Transverse colon (tissue), 4 donors: Measurements from ENCODE around the gene CFAP206. TPM values are rescaled to one million over a fixed set of nuclear protein-coding genes. Genes with fewer than 3 reads are reported as not detected.
A peak's percentile ranks its signal among the peaks of the same experiment; 100 is the strongest.

Source experiments
- DNase-seq: peaks from one replicate; pipeline ENCODE4 v3.0.0-alpha.2; 2019
- H3K27ac ChIP-seq, 4 donors: fragments of 200-600 bp; sonication (generic); 2 replicates each; pipeline ENCODE4 v1.5.1; 2016 to 2018; ENCODE audit warnings: inconsistent platforms in 4 of 4
- H3K27me3 ChIP-seq: fragments of 200-600 bp; sonication (generic); 2 replicates; pipeline ENCODE4 v1.5.1; 2017; ENCODE audit warnings: inconsistent platforms
- H3K36me3 ChIP-seq, 4 donors: fragments of 200-600 bp; sonication (generic); 2 replicates each; pipeline ENCODE4 v1.5.1; 2017 to 2019; ENCODE audit warnings: inconsistent platforms in 4 of 4
- H3K4me1 ChIP-seq, 4 donors: fragments of 200-600 bp; sonication (generic); 2 replicates each; pipeline ENCODE4 v1.5.1; 2017 to 2020; ENCODE audit warnings: inconsistent platforms in 4 of 4
- H3K4me3 ChIP-seq, 4 donors: fragments of 200-600 bp; sonication (generic); 1 replicate in 1 of 4; 2 replicates in 3 of 4; pipeline versions ENCODE4 v1.5.1 to v1.6.1; 2017 to 2019; ENCODE audit warnings: inconsistent platforms in 4 of 4
- H3K9me3 ChIP-seq, 2 donors: fragments of 200-600 bp; sonication (generic); 2 replicates each; pipeline ENCODE4 v1.5.1; 2017 to 2019; ENCODE audit warnings: inconsistent platforms in 2 of 2
- EP300 ChIP-seq: sonication (generic); formaldehyde crosslinking; IDR thresholded peaks from one replicate; pipeline ENCODE4 v1.6.1; 2017; ENCODE audit warnings: antibody characterized with exemption, low read depth
- POLR2A ChIP-seq: fragments of 450-650 bp; IDR thresholded peaks from one replicate; pipeline ENCODE4 v1.6.1; 2016; ENCODE audit warnings: antibody characterized with exemption, mild to moderate bottlenecking, moderate library complexity
- POLR2AphosphoS5 ChIP-seq, 3 donors: sonication (generic); formaldehyde crosslinking; IDR thresholded peaks; one replicate each; pipeline ENCODE4 v1.6.1; 2016; ENCODE audit warnings: antibody characterized with exemption in 3 of 3
- WGBS, 2 donors: methylation state at CpG; one replicate each; pipeline ENCODE4 v1.1.5; 2018; ENCODE audit warnings: low coverage in 1 of 2; 5-methylcytosine and 5-hydroxymethylcytosine counted together
- in situ Hi-C, 4 donors: fragments of 200-750 bp; cut with MboI; loops; one replicate each; pipeline versions ENCODE4 v1.15.0 to v1.15.1; 2017; ENCODE audit warnings: low sequenced_read_pairs in 3 of 4, low pct_ligation_motif_present in 1 of 4, low pct_unique_long_range_greater_than_20kb in 1 of 4
- intact Hi-C: fragments of 100-400 bp; cut with DNase I; formaldehyde crosslinking; loops from one replicate; pipeline ENCODE4 v1.15.1; 2023; ENCODE audit warnings: low total_unique reads
- total RNA-seq, 4 donors: library from RNA; depleted of rRNA; stranded (reverse); fragments of >200 nt; gene quantifications; one replicate each; pipeline ENCODE4 v1.1.0, GENCODE V29; 2016
- TF ChIP-seq, protein P1 (sequence below), 5 experiments: fragments of 200-600 bp in 3 of 5; fragments of 450-650 bp in 2 of 5; sonication (generic) in 3 of 5; IDR thresholded peaks; 1 replicate in 2 of 5; 2 replicates in 3 of 5; pipeline ENCODE4 v1.5.1; 2016 to 2017; ENCODE audit warnings: antibody characterized with exemption in 5 of 5, inconsistent platforms in 3 of 5, mild to moderate bottlenecking in 2 of 5, moderate library complexity in 1 of 5

Gene CFAP206
- total RNA-seq, 4 donors from 2014 or later: not detected

DNA sequence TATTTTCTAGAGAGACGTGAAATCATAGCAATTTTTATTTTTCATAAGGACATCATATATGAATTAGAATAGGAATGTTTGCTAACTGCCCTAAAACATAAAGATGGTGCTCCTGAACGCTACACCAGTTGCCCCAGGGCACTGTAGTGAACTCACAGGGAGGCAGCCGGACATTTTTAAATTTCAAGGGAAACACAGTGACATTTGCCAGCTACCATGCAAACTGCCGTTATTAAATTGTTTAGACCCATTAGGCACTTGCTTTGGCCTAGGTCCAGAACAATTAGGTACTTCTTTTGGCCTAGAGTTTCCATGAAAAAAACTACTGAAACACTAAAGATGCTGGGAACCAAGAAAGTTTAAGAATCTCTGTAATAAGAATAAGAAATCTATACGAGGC, 24.9 kb upstream of the CFAP206 start:
- Histone ChIP-seq H3K9me3 (no peaks in the 10 kb centered on the region), H3K27me3 (no peaks in the 10 kb centered on the region), H3K27ac (no peak overlapping the region), H3K4me1 (no peaks in the 10 kb centered on the region), H3K36me3 (no peaks in the 10 kb centered on the region), H3K4me3 (no peak overlapping the region)
- DNase-seq: no peak
- 76 to 90% methylated on average over 3 to 5 of the region's 5 CpGs for WGBS, 2 donors
- intact Hi-C loops (no loop called here), in situ Hi-C loops (no loop called here)
- TF ChIP-seq, protein P1, sequence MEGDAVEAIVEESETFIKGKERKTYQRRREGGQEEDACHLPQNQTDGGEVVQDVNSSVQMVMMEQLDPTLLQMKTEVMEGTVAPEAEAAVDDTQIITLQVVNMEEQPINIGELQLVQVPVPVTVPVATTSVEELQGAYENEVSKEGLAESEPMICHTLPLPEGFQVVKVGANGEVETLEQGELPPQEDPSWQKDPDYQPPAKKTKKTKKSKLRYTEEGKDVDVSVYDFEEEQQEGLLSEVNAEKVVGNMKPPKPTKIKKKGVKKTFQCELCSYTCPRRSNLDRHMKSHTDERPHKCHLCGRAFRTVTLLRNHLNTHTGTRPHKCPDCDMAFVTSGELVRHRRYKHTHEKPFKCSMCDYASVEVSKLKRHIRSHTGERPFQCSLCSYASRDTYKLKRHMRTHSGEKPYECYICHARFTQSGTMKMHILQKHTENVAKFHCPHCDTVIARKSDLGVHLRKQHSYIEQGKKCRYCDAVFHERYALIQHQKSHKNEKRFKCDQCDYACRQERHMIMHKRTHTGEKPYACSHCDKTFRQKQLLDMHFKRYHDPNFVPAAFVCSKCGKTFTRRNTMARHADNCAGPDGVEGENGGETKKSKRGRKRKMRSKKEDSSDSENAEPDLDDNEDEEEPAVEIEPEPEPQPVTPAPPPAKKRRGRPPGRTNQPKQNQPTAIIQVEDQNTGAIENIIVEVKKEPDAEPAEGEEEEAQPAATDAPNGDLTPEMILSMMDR (IDR thresholded peaks at IDR 0.05): no peak
- no peak for TF ChIP-seq POLR2AphosphoS5 (IDR thresholded peaks at IDR 0.05)
- TF ChIP-seq POLR2A: no peak
- TF ChIP-seq EP300: no peak

DNA sequence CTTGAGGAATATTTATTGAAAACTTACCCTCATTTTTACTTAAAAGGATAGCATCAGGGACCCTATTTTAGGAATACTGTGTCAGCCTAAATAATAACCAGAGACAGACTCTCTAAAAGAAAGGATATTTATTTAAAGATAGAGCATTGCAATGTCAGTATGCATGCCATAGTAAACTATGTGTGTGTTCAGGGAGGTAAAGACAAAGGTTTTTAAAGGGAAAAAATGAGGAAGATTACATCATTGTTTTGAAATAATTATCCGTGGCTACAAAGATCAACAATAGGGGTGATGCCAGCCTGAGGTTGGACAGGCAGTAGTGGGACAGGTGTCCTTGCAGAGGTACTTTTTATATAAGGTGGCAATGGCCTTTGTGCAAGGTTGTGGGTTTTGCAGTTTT, 23.7 kb upstream of the CFAP206 start:
- TF ChIP-seq EP300 (no peak), POLR2AphosphoS5 (IDR thresholded peaks at IDR 0.05) (no peak)
- TF ChIP-seq, protein P1 (IDR thresholded peaks at IDR 0.05): no peak
- Histone ChIP-seq H3K4me1 (no peaks in the 10 kb centered on the region), H3K4me3 (no peak overlapping the region), H3K27ac (no peak overlapping the region), H3K27me3 (no peaks in the 10 kb centered on the region), H3K36me3 (no peaks in the 10 kb centered on the region), H3K9me3 (no peaks in the 10 kb centered on the region)
- intact Hi-C loops: no loop called here
- in situ Hi-C loops: no loop called here
- WGBS, 2 donors: 48 to 50% methylated on average over 1 of the region's 1 CpG
- no peak for DNase-seq

DNA sequence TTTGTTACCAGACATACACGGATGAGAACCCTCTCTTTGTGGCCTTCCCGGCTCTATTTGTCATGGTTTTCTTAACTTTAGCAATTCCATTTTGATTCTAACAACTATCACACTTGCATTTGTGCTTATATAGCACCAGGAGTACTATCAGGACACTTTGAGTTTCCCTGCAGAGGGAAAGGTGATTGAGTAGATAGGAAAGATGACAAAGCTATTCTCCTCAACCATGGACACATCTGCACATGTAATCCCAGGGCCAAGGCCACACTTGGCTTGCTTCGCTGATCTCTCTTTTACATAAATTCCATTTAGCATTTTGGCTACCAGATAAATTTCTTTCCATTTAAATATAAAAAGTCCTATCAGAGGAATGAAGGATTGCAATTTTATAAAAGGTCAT, 23.3 kb upstream of the CFAP206 start:
- in situ Hi-C loops (no loop called here), intact Hi-C loops (no loop called here)
- no peaks in the 10 kb centered on the region for H3K4me1 ChIP-seq
- no peaks in the 10 kb centered on the region for H3K36me3 ChIP-seq
- 86 to 94% methylated on average over 1 to 3 of the region's 3 CpGs for WGBS, 2 donors
- no peak overlapping the region for H3K4me3 ChIP-seq
- H3K27ac ChIP-seq: no peak overlapping the region
- H3K9me3 ChIP-seq: no peaks in the 10 kb centered on the region
- no peak for TF ChIP-seq POLR2A
- no peak for TF ChIP-seq POLR2AphosphoS5 (IDR thresholded peaks at IDR 0.05)
- TF ChIP-seq, protein P1 (IDR thresholded peaks at IDR 0.05): no peak
- TF ChIP-seq EP300: no peak
- DNase-seq: no peak
- H3K27me3 ChIP-seq: no peaks in the 10 kb centered on the region

DNA sequence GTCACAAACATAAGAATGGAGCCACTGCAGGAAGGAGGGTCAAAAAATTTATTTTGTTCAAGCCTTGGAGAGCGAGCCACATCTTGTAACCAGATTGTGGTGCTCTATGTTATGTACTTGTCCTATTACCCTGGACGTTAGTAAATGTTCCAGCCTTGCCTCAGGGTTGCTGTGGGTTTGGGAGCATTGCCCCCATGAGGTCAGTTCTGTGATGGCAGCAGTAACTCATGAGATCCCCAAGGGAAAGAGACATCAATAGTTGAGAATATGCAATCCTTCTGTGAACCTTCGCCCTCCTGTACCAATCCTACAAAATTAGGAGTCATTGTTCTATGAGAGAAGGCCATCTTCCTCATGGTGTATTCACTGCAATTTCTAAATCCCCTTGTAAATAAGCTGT, 16.4 kb upstream of the CFAP206 start:
- Histone ChIP-seq H3K4me1 (no peaks in the 10 kb centered on the region), H3K36me3 (no peaks in the 10 kb centered on the region), H3K27me3 (no peaks in the 10 kb centered on the region), H3K9me3 (no peaks in the 10 kb centered on the region), H3K4me3 (no peak overlapping the region), H3K27ac (no peak overlapping the region)
- DNase-seq: no peak
- in situ Hi-C loops: no loop called here
- WGBS, 2 donors: 59 to 86% methylated on average over 1 to 3 of the region's 3 CpGs
- intact Hi-C loops: no loop called here
- TF ChIP-seq POLR2AphosphoS5 (IDR thresholded peaks at IDR 0.05): no peak
- TF ChIP-seq, protein P1 (IDR thresholded peaks at IDR 0.05): peak in 3 of 5 experiments; percentile 13 to 24 (median 18)
